ENCODE data around the gene PDS5A.

GRCh38 chr4:39841894-39842293 lies 135.8 kb downstream of the PDS5A start:
- TF ChIP-seq RAD21 (IDR thresholded peaks at IDR 0.05; ENCODE audit: low read depth) (no peak), CTCF (IDR thresholded peaks at IDR 0.05 in 2 of 3, conservative IDR thresholded peaks at IDR 0.05 in 1 of 3; ENCODE audit: borderline replicate concordance in 1 of 3, insufficient read depth in 1 of 3, low read depth in 2 of 3, low read length in 2 of 3) (no peak), SRF (IDR thresholded peaks at IDR 0.05; ENCODE audit: low read depth) (no peak), TCF7L2 (IDR thresholded peaks at IDR 0.05; ENCODE audit: borderline replicate concordance, extremely low read depth, insufficient read depth, insufficient read length) (no peak), POLR2AphosphoS5 (IDR thresholded peaks at IDR 0.05; ENCODE audit: low read depth, low read length) (no peak), POLR2A (IDR thresholded peaks at IDR 0.05; ENCODE audit: borderline replicate concordance, extremely low read depth, insufficient read depth, insufficient read length) (no peak), MAX (IDR thresholded peaks at IDR 0.05) (no peak), CEBPB (IDR thresholded peaks at IDR 0.05; ENCODE audit: low read depth) (no peak), ZNF274 (IDR thresholded peaks at IDR 0.05; ENCODE audit: low read depth, low read length) (no peak), EZH2 (IDR thresholded peaks at IDR 0.05) (no peak), EGR1 (IDR thresholded peaks at IDR 0.05; ENCODE audit: low read depth) (no peak), JUND (IDR thresholded peaks at IDR 0.05) (no peak), EZH2phosphoT487 (IDR thresholded peaks at IDR 0.05; ENCODE audit: borderline replicate concordance) (no peak), CBX3 (IDR thresholded peaks at IDR 0.05; ENCODE audit: low read depth) (no peak)

Data from HCT116 (cell line).